Measurements from ENCODE around the gene RNF187.

RNF187 gene

GRCh38 chr1:228496494-228496893 is 9.3 kb downstream of the RNF187 start:
- ATAC-seq: no peak
- TF ChIP-seq ZFP30 (CRISPR knock-in tag; IDR thresholded peaks at IDR 0.05) (no peak), ZC3H10 (CRISPR knock-in tag; IDR thresholded peaks at IDR 0.05) (no peak), CSRNP3 (CRISPR knock-in tag; IDR thresholded peaks at IDR 0.05) (no peak), TSHZ2 (CRISPR knock-in tag; IDR thresholded peaks at IDR 0.05) (no peak), POU6F1 (CRISPR knock-in tag; IDR thresholded peaks at IDR 0.05; ENCODE audit: borderline replicate concordance, low read depth) (no peak), CREB5 (CRISPR knock-in tag; IDR thresholded peaks at IDR 0.05; ENCODE audit: low read depth) (no peak), ESRRG (CRISPR knock-in tag; IDR thresholded peaks at IDR 0.05) (no peak), CSDC2 (CRISPR knock-in tag; IDR thresholded peaks at IDR 0.05) (no peak), RARB (CRISPR knock-in tag; IDR thresholded peaks at IDR 0.05) (no peak), OSR1 (CRISPR knock-in tag; IDR thresholded peaks at IDR 0.05) (no peak), ISL1 (CRISPR knock-in tag; IDR thresholded peaks at IDR 0.05) (no peak), ARNTL (CRISPR knock-in tag; IDR thresholded peaks at IDR 0.05; ENCODE audit: borderline replicate concordance, low read depth) (no peak), BACH2 (CRISPR knock-in tag; IDR thresholded peaks at IDR 0.05; ENCODE audit: borderline replicate concordance) (no peak), ZNF70 (CRISPR knock-in tag; IDR thresholded peaks at IDR 0.05) (no peak), SNAI2 (CRISPR knock-in tag; IDR thresholded peaks at IDR 0.05) (no peak), ZFP3 (CRISPR knock-in tag; IDR thresholded peaks at IDR 0.05) (no peak), ZNF8 (CRISPR knock-in tag; IDR thresholded peaks at IDR 0.05) (no peak)

- ATAC-seq: no peak
- TF ChIP-seq ZNF565 (CRISPR knock-in tag; conservative IDR thresholded peaks at IDR 0.05; ENCODE audit: low read depth) (no peak), ZNF70 (CRISPR knock-in tag; IDR thresholded peaks at IDR 0.05) (no peak), ESRRG (CRISPR knock-in tag; IDR thresholded peaks at IDR 0.05) (no peak), RARB (CRISPR knock-in tag; IDR thresholded peaks at IDR 0.05) (no peak), CREB5 (CRISPR knock-in tag; IDR thresholded peaks at IDR 0.05; ENCODE audit: low read depth) (no peak), ARNTL (CRISPR knock-in tag; IDR thresholded peaks at IDR 0.05; ENCODE audit: borderline replicate concordance, low read depth) (no peak), ZFP3 (CRISPR knock-in tag; IDR thresholded peaks at IDR 0.05) (no peak), ZC3H10 (CRISPR knock-in tag; IDR thresholded peaks at IDR 0.05) (no peak), CSDC2 (CRISPR knock-in tag; IDR thresholded peaks at IDR 0.05) (no peak), GLIS3 (CRISPR knock-in tag; IDR thresholded peaks at IDR 0.05) (no peak), PATZ1 (CRISPR knock-in tag; IDR thresholded peaks at IDR 0.05; ENCODE audit: borderline replicate concordance) (no peak), TCF4 (CRISPR knock-in tag; IDR thresholded peaks at IDR 0.05; ENCODE audit: borderline replicate concordance) (no peak), ZNF8 (CRISPR knock-in tag; IDR thresholded peaks at IDR 0.05) (no peak), POU6F1 (CRISPR knock-in tag; IDR thresholded peaks at IDR 0.05; ENCODE audit: borderline replicate concordance, low read depth) (no peak)
These were observed 10.0 kb downstream of the RNF187 start for GRCh38 chr1:228497206-228497605.

Measured in SK-N-SH treated with all-trans-retinoic acid at 6 μM for 48 hours (cell line).